H1 (cell line): ENCODE data around the gene ZNG1F. TPM values are rescaled to one million over a fixed set of nuclear protein-coding genes. Genes with fewer than 3 reads are reported as not detected.
"Not testable (repeated sequence)": the region's sequence is repeated elsewhere in the genome, so short reads cannot be mapped to it uniquely, and the experiment has no call there.

Experiments used
- CTCF ChIA-PET: fragments of 300-600 bp; sonication (Branson Sonifier 250); formaldehyde crosslinking; loops from one replicate; lab custom pipeline; 2021; ENCODE audit not compliant: partially characterized antibody; lab: Charles Lee
- POLR2A ChIA-PET: fragments of 300-600 bp; sonication (Branson Sonifier 250); formaldehyde crosslinking; loops from one replicate; lab custom pipeline; 2021; ENCODE audit warnings: inconsistent platforms; ENCODE audit not compliant: partially characterized antibody; lab: Charles Lee
- DNase-seq, 2 experiments: peaks; one replicate each; pipeline versions ENCODE4 v3.0.0 to v3.0.0-alpha.2; 2010 to 2022; ENCODE audit warnings: low spot score in 2 of 2, low read depth in 1 of 2, mixed read lengths in 1 of 2
- FAIRE-seq: peaks from 2 replicates; lab custom pipeline; 2011; peaks lifted over from hg19 to GRCh38; lab: Jason Lieb, UNC
- H2AFZ ChIP-seq: 2 replicates; pipeline ENCODE4 v1.8.1; 2012; ENCODE audit warnings: low read length, inconsistent platforms
- H2AK5ac ChIP-seq: 2 replicates; pipeline ENCODE4 v1.6.1; 2013; ENCODE audit warnings: low read depth, low read length
- H2BK120ac ChIP-seq: replicated peaks from 2 replicates; pipeline ENCODE3; 2013; ENCODE audit warnings: low read depth, low read length, inconsistent platforms
- H2BK12ac ChIP-seq: 2 replicates; pipeline ENCODE4 v1.6.1; 2013; ENCODE audit warnings: low read depth, low read length
- H2BK15ac ChIP-seq: 2 replicates; pipeline ENCODE4 v1.6.1; 2013; ENCODE audit warnings: low read length
- H2BK20ac ChIP-seq: 2 replicates; pipeline ENCODE4 v1.6.1; 2013; ENCODE audit warnings: low read length
- H2BK5ac ChIP-seq: 2 replicates; pipeline ENCODE4 v1.6.1; 2013; ENCODE audit warnings: low read depth, low read length
- H3K14ac ChIP-seq: 2 replicates; pipeline ENCODE4 v1.6.1; 2013; ENCODE audit warnings: inconsistent platforms; ENCODE audit not compliant: insufficient read length
- H3K18ac ChIP-seq: 2 replicates; pipeline ENCODE4 v1.6.1; 2013; ENCODE audit warnings: low read length; ENCODE audit errors: extremely low read depth
- H3K23ac ChIP-seq: 2 replicates; pipeline ENCODE4 v1.6.1; 2013; ENCODE audit warnings: inconsistent platforms; ENCODE audit not compliant: insufficient read length
- H3K23me2 ChIP-seq: 2 replicates; pipeline ENCODE4 v1.6.1; 2013; ENCODE audit warnings: low read depth, low read length
- H3K27ac ChIP-seq: 2 replicates; pipeline ENCODE4 v1.6.1; 2011; ENCODE audit warnings: low read depth, low read length, inconsistent platforms
- H3K27me3 ChIP-seq, 4 experiments: replicated peaks in 1 of 4; 1 replicate in 1 of 4; 2 replicates in 3 of 4; pipeline versions ENCODE4 v1.6.1 to v1.8.1; 2011 to 2013; ENCODE audit warnings: low read length in 3 of 4, mild to moderate bottlenecking in 3 of 4, inconsistent platforms in 2 of 4, mixed read lengths in 2 of 4, moderate library complexity in 1 of 4; ENCODE audit not compliant: control insufficient read depth in 3 of 4, insufficient read depth in 3 of 4; ENCODE audit errors: extremely low read depth in 1 of 4
- H3K36me3 ChIP-seq, 4 experiments: 2 replicates each; pipeline versions ENCODE4 v1.6.1 to v1.8.1; 2011 to 2013; ENCODE audit warnings: mild to moderate bottlenecking in 4 of 4, low read length in 3 of 4, moderate library complexity in 2 of 4, control low read depth in 1 of 4, inconsistent platforms in 1 of 4; ENCODE audit not compliant: insufficient read depth in 4 of 4, control insufficient read depth in 2 of 4
- H3K4ac ChIP-seq: replicated peaks from 2 replicates; pipeline ENCODE3; 2013; ENCODE audit warnings: low read length, low read depth, mixed read lengths, inconsistent platforms; ENCODE audit not compliant: insufficient read length
- H3K4me1 ChIP-seq, 4 experiments: replicated peaks in 1 of 4; 1 replicate in 1 of 4; 2 replicates in 3 of 4; pipeline versions ENCODE4 v1.6.1 to v1.8.1; 2011 to 2013; ENCODE audit warnings: low read length in 3 of 4, inconsistent platforms in 2 of 4, mixed read lengths in 1 of 4; ENCODE audit not compliant: insufficient read depth in 4 of 4, control insufficient read depth in 3 of 4
- H3K4me2 ChIP-seq, 2 experiments: 2 replicates each; pipeline versions ENCODE4 v1.6.1 to v1.8.1; 2011 to 2013; ENCODE audit warnings: low read depth in 2 of 2, low read length in 2 of 2, control low read depth in 1 of 2, inconsistent platforms in 1 of 2, mild to moderate bottlenecking in 1 of 2; ENCODE audit not compliant: insufficient read depth in 1 of 2
- H3K4me3 ChIP-seq, 4 experiments: fragments of 200-600, 300-600 bp in 1 of 4; sonication (generic), shearing (Covaris generic), sonication (Bioruptor Twin) in 1 of 4; 2 replicates each; pipeline versions ENCODE4 v1.5.1 to v1.8.1; 2011 to 2016; ENCODE audit warnings: low read length in 4 of 4, low read depth in 3 of 4, control low read depth in 2 of 4, inconsistent platforms in 2 of 4, mild to moderate bottlenecking in 2 of 4, mixed read lengths in 1 of 4, moderate library complexity in 1 of 4; ENCODE audit not compliant: insufficient read depth in 2 of 4; ENCODE audit errors: extremely low read depth in 1 of 4
- H3K56ac ChIP-seq: replicated peaks from 2 replicates; pipeline ENCODE3; 2013; ENCODE audit warnings: low read depth, mild to moderate bottlenecking, mixed read lengths, low read length, inconsistent platforms; ENCODE audit not compliant: insufficient read length
- H3K79me1 ChIP-seq: 2 replicates; pipeline ENCODE4 v1.6.1; 2013; ENCODE audit warnings: low read depth, low read length, control low read depth
- H3K79me2 ChIP-seq, 2 experiments: 2 replicates each; pipeline versions ENCODE4 v1.6.1 to v1.8.1; 2012 to 2013; ENCODE audit warnings: low read length in 2 of 2, mild to moderate bottlenecking in 2 of 2, inconsistent platforms in 1 of 2; ENCODE audit not compliant: insufficient read depth in 2 of 2, control insufficient read depth in 1 of 2
- H3K9ac ChIP-seq, 4 experiments: replicated peaks in 1 of 4; 1 replicate in 1 of 4; 2 replicates in 3 of 4; pipeline versions ENCODE4 v1.6.1 to v1.8.1; 2011 to 2013; ENCODE audit warnings: low read depth in 3 of 4, low read length in 3 of 4, control low read depth in 2 of 4, mild to moderate bottlenecking in 2 of 4, moderate library complexity in 2 of 4, inconsistent platforms in 1 of 4; ENCODE audit errors: extremely low read depth in 1 of 4
- H3K9me3 ChIP-seq, 2 experiments: 2 replicates each; pipeline versions ENCODE4 v1.6.1 to v1.8.1; 2012 to 2013; ENCODE audit warnings: mild to moderate bottlenecking in 2 of 2, moderate library complexity in 2 of 2, control low read depth in 1 of 2, inconsistent platforms in 1 of 2, low read depth in 1 of 2, low read length in 1 of 2, mixed read lengths in 1 of 2; ENCODE audit not compliant: insufficient read depth in 2 of 2
- H4K20me1 ChIP-seq, 2 experiments: replicated peaks in 1 of 2; 2 replicates each; pipeline versions ENCODE3 to v1.8.1; 2011 to 2013; ENCODE audit warnings: inconsistent platforms in 2 of 2, low read length in 2 of 2, mild to moderate bottlenecking in 1 of 2; ENCODE audit not compliant: insufficient read depth in 2 of 2, control insufficient read depth in 1 of 2
- H4K5ac ChIP-seq: 2 replicates; pipeline ENCODE4 v1.6.1; 2013; ENCODE audit warnings: low read length, low read depth, mixed read lengths, inconsistent platforms; ENCODE audit not compliant: insufficient read length
- H4K8ac ChIP-seq: 2 replicates; pipeline ENCODE4 v1.8.0; 2013; ENCODE audit warnings: mild to moderate bottlenecking, moderate library complexity, low read length, inconsistent platforms; ENCODE audit not compliant: insufficient read depth; ENCODE audit errors: extremely low read depth
- H4K91ac ChIP-seq: replicated peaks from 2 replicates; pipeline ENCODE3; 2013; ENCODE audit warnings: low read length, mixed read lengths, inconsistent platforms; ENCODE audit not compliant: insufficient read length
- WGBS, 2 experiments: shearing (Covaris generic) in 1 of 2; methylation state at CpG; one replicate each; pipeline versions ENCODE4 v1.1.6 to v1.1.7; 2013 to 2015; ENCODE audit warnings: low lambda C conversion rate in 2 of 2, mixed read lengths in 2 of 2, inconsistent platforms in 1 of 2, low coverage in 1 of 2, missing lambda C conversion rate in 1 of 2; ENCODE audit not compliant: insufficient replicate concordance in 2 of 2, insufficient coverage in 1 of 2, insufficient read length in 1 of 2; ENCODE audit errors: extremely low coverage in 1 of 2, missing lambda C conversion rate in 1 of 2; 5-methylcytosine and 5-hydroxymethylcytosine counted together
- polyA plus RNA-seq, 7 experiments: library from polyadenylated mRNA; depleted of rRNA in 3 of 7; stranded (reverse) in 5 of 7; unstranded in 2 of 7; fragments of >200 nt in 5 of 7; fragments of 200-250 nt in 2 of 7; gene quantifications; 1 replicate in 5 of 7; 2 replicates in 1 of 7; 4 replicates in 1 of 7; pipeline versions ENCODE4 v1.2.1 to v1.2.3, GENCODE V29; 2011 to 2013; ENCODE audit warnings: missing spikeins in 2 of 7, mixed read lengths in 2 of 7
- total RNA-seq: library from RNA; stranded (reverse); fragmentation: NEBNext Ultra II Directional; extraction: Animal tissue kit (Norgen Biotek cat#: 25700); gene quantifications from 2 replicates; pipeline ENCODE4 v1.2.1, GENCODE V29; 2021

Gene ZNG1F
- total and polyA plus RNA-seq, 2 of the 8 experiments (the other 6 are each of a cell fraction or from before 2014, with no cell fraction given): 4.3 to 4.8 TPM

DNA sequence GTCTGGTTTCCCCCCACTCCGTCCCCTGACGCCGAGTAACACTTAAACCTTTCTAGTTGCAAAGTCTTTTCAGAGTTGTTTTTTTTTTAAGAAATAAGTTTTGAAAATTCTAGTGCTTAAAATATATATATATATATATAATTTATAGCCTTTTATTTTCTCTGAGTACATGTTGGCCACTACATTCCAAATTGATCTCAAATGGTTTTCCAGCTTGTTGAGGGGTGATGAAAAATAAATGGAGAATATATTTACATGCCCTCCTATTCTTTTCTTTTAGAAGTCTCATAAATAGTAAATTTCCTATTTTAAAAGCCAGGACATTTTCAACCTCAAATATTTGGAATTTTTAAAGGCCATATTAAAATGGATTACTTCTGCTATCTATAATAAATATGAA, 63.2 kb downstream of the ZNG1F start:
- POLR2A ChIA-PET, H3K56ac ChIP-seq, H3K4ac ChIP-seq, H3K4me2 ChIP-seq, H2AK5ac ChIP-seq, H2BK5ac ChIP-seq, FAIRE-seq, H3K23ac ChIP-seq, H4K20me1 ChIP-seq, DNase-seq, H3K79me2 ChIP-seq, H3K4me3 ChIP-seq, H3K4me1 ChIP-seq, H4K8ac ChIP-seq, H2BK12ac ChIP-seq, H3K79me1 ChIP-seq, H3K18ac ChIP-seq, H3K23me2 ChIP-seq, H3K36me3 ChIP-seq, H3K9ac ChIP-seq, CTCF ChIA-PET, H3K14ac ChIP-seq, H4K91ac ChIP-seq, H3K9me3 ChIP-seq, H2AFZ ChIP-seq, H4K5ac ChIP-seq, H2BK20ac ChIP-seq, H3K27ac ChIP-seq, H2BK120ac ChIP-seq, H2BK15ac ChIP-seq: not testable (repeated sequence)
- peaks cover 0 to 11% (median 6%) of the 10 kb centered on the region in 4 experiments; a peak in 6 of 7 replicates for H3K27me3 ChIP-seq
- no CpG with 5 or more reads among the region's 3 CpGs for WGBS, 2 experiments

DNA sequence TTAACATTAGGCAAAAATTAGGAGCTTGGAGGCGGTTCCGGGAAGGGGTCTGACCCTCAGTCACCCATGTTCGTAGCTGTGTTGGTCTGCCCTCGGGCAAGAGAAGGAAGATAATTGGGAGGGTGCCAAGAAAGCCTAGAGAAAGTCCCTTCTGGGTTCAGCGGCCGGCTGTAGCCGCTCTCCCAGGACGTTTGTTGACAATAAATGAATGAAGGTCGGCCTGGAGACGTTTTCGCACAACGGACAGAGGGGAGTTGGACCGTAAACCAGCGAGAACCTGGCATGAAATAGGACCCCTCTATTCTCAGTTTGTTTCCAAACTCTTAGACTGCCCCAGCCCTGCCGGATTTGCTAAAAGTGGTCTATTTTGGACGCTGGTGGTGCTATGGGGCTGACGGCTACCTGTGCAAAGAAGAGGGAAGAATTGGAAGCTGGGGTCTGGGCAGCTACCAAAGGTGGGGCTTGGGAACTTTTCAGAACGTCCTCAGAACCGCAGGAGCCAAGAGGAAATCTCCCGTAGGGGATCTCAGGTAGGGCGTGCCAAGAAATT, 63.9 kb downstream of the ZNG1F start:
- CTCF ChIA-PET, H2BK12ac ChIP-seq, H3K4ac ChIP-seq, FAIRE-seq, H3K79me1 ChIP-seq, H4K8ac ChIP-seq, H2BK120ac ChIP-seq, H3K4me1 ChIP-seq, H3K9me3 ChIP-seq, H3K4me2 ChIP-seq, H2AFZ ChIP-seq, H3K4me3 ChIP-seq, H3K36me3 ChIP-seq, H3K18ac ChIP-seq, H3K23ac ChIP-seq, H2BK5ac ChIP-seq, H4K91ac ChIP-seq, H3K56ac ChIP-seq, H4K5ac ChIP-seq, H2BK15ac ChIP-seq, H3K79me2 ChIP-seq, H3K27ac ChIP-seq, DNase-seq, H2BK20ac ChIP-seq, H2AK5ac ChIP-seq, POLR2A ChIA-PET, H3K14ac ChIP-seq, H4K20me1 ChIP-seq, H3K9ac ChIP-seq, H3K23me2 ChIP-seq: not testable (repeated sequence)
- H3K27me3 ChIP-seq: peaks cover 0 to 12% (median 6%) of the 10 kb centered on the region in 4 experiments; a peak in 6 of 7 replicates
- WGBS, 2 experiments: no CpG with 5 or more reads among the region's 21 CpGs
